ENCODE results near the gene M6PR.

The M6PR gene

DNA sequence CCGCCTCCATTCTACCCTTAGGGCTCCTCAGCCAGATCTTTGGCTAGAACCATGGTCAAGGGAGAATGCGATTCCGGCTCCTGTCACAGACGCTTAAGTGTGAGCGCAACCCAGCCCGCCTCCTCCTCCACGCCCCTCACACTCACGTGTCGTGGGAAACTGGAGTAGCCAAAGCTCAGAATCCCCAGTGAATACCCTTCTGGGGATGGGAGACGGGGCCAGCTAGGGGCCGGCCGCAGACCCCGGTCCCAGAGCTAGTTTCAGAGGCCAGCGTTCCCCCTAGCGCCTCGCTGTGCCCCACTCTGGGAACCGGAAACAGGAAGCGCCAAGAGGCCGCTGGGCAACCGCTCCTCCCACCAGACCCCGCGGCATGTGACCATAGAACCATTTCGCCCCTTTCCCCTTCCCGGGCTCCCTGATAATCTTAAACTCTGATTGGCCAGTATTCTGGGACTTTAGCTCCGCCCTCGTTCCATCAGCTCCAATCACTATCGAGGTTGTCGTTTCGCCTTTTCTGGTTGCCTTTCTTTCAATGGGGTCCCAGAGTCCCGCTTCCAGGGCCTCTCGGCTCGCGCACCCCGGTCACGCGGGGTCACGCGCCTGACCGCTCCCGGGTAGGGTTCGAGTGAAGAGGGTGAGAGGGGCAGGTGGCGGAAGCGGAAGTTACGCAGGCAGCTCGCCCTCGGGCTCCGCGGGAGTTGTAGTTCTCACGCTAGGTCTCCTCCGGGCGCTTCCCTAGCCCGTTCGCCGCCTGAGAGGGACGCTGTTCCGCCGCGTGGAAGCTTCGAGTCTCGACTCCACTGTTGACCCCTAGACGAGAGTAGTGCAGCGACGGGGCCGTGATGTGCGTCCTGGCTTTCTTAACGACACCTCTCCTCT, at the start of gene M6PR:
TSS of gene M6PR (minus strand) at position 304 of the 879 bp plus-strand sequence. CDS start 3,241 bp downstream, outside the sequence.
- DNase-seq: peak; percentile 89

DNA sequence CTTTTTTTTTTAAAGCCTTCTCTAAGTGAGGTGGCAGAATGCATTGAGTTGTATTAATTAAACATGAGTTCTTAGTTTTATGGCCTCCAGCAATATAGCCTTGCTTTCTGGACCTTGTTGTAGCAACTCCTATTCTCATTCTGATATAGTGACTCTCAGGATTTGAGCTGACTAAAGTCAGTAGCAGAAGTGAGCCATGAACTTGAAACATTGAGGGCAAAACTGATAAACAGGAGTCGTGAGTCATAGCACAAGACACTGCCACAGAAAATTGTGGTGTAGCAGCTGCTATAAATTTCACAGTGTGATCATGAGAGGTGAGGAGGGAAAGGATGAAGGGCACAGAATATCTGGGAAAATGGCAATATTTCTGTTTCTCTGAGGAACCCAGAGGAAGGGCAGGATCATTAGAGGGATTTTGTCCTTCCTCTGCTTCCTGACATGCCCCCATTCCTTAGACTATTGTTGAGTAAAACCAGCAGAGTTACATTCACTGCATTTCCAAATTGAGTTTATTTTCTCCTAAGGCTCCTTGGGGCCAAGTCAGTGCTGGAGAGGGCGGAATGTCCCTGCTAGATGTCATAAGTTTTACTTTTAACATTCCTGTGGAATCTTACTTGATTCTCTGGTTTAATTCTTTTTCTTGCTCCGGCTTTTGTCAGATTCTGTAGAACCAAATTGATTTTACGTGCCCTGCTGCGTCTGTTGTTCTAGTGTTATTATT, 47.4 kb upstream of the M6PR start:
- no peak for DNase-seq

DNA sequence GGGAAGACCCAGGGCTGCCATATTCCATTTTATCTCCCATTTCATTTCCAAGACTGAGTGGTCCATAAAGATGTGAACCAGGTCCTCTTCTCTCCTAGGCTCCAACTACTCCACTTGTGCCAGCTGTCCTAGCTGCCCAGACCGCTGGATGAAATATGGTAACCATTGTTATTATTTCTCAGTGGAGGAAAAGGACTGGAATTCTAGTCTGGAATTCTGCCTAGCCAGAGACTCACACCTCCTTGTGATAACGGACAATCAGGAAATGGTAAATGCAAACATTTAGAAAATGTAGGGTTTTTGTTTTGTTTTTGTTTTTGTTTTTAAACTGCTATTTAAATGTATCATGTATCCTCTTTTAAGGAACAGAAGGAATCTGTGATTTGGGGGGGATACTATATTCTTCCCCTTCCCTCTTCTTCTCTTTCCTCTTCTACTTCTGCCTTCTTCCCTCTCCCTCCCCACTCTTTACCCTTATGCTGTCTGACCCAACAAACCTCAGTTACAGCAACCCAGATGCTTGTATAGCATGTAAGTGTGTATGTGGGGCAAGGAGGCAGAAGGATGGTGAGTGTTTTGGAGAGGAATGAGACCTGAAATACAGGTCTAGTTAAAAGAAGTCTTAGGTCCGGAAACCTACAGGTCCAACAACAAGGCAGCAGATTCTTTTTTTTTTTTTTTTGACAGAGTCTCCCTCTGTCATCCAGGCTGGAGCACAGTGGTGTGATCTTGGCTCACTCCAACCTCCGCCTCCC, 45.8 kb upstream of the M6PR start:
- no peak for DNase-seq

DNA sequence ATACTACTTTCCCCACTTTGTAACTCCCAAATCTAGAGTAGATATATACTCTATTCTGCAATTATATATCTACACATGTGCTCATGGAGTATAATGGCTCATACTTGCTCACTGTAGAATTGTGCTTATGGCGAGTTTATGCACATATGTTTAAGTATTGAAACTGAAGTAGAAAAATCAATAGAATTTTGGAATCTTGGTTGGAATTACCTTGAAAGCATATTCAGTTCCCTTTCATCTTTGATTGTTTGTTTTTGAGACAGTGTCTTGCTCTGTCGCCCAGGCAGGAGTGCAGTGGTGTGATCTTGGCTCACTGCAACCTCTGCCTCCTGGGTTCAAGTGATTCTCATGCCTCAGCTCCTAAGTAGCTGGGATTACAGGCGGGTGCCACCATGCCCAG, 44.4 kb upstream of the M6PR start:
- DNase-seq: no peak

DNA sequence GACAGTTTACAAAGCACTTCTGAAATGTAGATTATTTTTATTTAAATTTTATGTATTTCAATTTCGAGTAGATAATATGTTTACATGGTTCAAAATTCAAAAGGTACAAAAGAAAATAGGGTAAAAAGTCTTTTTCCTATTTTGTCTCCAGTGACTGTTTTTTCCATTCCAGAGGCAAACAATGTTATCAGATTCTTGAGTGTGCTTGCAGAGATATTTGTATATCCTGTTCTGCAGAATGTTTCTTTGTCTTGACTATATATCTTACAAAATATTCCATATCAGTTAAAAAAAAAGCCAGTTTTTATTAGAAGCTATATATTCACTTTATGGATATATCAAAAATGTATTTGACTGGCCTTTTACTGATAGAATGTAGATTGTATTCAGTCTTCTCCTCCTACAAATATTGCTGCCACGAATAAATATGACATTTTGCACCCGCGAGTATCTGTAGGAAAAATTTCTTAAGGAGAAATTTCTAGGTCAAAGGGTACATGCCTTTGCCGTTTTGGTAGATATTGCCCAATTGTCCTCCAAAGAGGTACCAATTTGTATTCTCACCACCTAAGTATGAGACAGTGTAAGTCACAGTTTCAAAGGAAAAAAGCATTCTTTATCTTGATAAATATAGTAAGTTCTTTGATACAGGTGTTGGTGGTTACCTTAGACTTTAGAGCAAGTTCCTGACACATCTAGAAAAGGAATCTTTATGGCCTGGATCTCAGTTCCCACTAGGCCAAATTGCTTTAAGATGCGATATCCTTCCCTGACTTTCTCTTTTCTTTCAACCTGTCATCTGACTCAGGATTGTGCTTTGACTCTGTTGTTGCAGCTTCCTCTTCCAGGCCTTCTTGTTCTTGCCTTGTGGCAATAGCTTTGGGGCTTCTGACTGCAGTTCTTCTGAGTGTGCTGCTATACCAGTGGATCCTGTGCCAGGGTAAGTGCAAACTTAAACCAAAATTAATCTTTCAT, 42.2 kb upstream of the M6PR start:
- DNase-seq: no peak

DNA sequence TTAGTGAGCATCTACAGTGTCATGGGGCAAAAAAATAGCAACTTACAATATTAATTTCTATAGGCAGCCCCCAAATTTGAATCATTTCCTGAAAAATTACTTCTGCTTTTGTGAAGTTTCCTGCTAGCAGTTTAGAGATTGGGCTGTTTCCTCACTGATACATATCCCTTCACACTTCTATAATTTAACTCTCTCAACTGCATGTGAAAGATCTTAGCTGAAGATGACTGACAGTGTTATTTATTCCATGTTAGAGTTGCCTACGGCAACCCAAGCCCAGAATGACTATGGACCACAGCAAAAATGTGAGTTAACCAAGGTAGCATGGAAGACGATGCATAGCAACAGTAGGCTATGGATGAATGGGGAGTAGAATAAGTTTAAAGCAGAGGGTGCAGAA, 40.0 kb upstream of the M6PR start, which contains the start of gene KLRG1:
TSS of gene KLRG1 (plus strand) at position 134 of the 400 bp plus-strand sequence. CDS start at position 224, 90 bp downstream.
- no peak for DNase-seq

DNA sequence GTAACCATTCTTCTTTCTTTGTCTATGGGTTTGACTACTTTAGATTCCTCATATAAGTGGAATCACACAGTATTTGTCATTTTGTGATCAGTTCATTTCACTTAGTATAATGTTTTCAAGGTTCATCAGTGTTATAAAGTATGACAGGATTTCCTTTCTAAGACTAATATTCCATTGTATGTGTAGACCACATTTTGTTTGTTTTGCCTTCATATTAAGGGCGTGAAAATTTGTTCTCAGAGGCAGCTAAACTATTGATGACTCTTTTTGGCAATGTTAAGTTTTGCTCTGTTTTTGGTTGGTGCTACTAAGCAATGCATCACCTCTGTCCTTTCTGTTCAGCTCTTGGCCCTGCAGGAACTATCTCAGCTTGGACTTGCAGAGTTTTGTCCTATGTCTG, 38.2 kb upstream of the M6PR start:
- no peak for DNase-seq

DNA sequence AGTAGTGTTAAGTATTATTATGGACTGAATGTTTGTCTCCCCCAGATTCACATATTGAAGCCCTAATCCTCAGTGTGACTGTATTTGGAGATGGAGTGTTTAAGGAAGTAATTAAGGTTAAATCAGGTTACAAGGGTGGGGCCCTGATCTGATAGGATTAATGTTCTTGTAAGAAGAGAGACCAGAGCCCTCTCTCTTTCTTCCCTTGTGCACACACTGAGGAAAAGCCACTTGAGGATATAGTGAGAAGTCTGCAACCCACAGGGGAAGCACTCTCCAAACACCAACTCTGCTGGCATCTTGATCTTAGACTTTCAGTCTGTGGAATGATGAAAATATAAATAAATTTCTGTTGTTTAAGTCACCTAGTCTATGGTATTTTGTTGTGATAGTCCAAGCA, 37.7 kb upstream of the M6PR start:
- no peak for DNase-seq

DNA sequence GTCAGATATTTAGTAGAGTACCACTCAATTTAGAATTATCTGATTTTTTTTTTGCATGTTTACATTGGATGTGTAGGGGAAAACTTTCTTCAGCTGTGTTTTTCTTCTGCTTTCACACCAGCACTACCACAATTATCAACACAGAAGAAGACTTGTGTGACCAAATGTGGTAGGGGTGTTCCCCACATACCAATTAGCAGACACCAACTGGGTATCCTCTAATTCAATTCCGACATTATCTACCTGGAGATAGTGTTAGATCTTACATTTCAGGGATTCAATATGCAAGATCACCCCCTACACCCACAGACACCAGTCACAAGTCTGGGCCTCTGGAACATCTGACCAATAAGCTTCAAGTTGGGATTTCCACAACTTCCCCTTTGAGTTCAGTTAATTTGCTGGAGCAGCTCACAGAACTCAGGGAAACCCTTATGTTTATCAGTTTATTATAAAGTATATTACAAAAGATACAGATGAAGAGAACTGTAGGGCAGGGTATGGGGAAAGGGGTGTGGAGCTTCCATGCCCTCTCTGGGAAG, 35.8 kb upstream of the M6PR start:
- DNase-seq: no peak

DNA sequence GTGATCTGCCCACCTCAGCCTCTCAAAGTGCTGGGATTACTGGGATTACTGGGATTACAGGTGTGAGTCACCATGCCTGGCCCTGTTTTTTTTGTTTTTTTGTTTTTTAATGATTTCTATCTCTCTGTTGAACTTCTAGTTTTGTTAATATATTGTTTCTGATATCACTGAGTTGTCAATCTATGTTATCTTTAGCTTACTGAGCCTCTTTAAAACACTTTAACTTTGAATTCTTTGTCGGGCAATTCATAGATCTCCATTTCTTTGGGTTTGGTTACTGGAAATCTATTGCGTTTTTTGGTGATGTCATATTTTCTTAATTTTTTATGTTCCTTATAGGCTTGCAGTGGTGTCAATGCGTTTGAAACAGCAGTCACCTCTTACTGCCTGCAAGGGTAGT, 30.7 kb upstream of the M6PR start:
- DNase-seq: no peak

DNA sequence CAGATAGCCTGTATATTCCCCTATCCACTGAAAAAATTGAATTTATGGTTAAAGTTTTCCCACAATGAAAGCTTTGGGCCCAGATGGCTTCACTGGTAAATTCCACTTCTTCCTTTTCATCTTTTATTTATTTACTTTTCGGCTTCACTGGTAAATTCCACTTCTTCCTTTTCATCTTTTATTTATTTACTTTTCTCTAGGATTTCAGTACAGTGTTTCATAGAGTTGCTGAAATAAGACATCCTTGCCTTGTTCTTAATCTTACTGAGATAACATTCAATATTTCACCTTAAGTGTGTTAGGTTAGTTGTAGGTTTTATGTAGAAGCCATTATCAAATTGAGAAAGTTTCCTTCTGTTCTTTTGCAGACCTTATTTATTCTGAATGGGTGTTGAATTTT, 21.0 kb upstream of the M6PR start:
- DNase-seq: no peak

DNA sequence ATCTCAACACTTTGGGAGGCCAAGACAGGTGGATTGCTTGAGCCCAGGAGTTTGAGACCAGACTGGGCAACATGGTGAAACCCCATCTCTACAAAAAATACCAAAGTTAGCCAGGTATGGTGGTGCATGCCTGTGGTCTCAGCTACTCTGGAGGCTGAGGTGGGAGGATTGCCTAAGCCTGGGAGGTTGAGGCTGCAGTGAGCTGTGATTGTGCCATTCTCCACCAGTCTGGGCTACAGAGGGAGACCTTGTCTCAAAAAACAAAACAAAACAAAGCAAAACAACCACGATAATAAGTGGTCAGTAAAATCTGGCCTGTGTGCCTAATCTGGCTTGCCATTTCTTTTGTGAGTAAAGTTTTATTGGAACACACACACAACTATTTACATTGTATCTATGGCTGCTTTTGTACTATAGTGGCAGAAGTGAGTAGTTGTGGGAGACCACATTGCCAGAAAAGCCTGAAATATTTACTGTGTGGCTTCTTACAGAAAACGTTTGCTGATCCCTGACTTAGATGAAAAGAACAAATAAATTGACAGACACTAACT, 20.5 kb upstream of the M6PR start:
- DNase-seq: no peak

DNA sequence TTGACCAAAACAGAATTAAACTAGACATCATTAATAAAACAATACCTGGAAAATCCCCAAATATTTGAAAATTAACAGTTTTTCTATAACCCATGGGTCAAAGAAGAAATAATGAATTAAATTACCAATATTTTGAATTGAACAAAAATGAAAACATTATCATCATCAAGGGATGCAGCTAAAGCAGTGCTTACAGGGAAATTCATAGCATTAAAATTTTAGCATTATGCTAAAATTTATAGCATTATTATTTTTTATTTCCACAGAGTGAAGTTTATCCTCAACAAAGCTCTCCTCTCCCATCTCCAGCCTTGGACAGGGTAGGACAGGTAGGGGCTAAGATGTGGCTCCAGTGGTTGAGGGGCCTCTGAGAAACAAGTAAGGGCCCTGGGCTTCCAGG, 19.3 kb upstream of the M6PR start:
- no peak for DNase-seq

DNA sequence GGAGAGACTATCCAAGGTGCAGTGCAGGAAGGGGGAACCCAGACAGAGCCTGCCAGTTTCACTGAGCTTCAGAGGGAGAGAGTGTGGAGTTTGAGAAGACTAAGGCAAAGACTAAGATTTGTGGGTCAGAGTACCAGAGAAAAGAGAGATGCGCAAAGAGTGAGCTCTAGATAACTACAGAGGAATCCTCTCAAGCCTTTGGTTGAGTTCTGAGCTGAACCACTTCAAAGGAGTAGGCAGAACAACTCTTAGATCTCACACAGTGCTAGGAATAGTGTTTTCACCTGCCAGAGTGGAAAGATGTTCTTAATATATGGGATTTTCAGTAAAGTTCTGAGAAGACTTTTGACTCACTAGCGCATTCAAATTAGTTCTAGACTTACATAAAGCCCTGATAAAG, 10.7 kb upstream of the M6PR start:
- no peak for DNase-seq

DNA sequence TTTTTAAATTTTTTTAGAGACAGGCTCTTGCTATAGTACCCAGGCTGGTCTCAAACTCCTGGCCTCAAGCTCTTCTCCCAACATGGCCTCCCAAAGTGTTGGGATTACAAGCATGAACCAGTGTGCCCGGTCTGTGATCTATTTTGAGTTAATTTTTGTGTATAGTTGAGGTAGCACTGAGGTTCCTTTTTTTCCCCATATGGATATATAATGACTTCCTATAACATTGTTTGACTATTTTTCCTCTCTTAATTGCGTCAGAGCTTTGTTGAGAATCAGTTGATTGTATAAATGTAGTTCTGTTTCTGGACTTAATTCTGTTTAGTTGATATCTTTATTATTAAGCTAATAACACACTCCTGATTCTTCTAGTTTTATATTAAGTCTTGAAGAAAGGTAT, 8.6 kb upstream of the M6PR start:
- no peak for DNase-seq

DNA sequence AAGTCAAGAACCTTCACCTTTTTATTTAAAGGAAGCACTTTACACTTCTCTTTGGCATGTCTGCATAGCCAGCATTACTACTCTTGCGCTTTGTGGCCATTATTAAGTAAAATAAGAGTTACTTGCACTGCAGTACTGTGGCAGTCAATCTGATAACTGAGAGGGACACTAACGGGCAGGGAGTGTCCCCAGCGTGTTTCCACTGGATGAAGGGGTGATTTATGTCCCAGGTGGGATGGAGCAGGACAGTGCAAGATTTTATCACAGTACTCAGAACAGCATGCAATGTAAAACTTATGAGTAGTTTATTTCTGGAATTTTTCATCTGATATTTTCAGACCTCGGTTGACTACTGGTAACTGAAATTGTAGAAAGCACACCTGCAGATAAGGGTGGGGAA, 8.1 kb upstream of the M6PR start:
- DNase-seq: no peak

DNA sequence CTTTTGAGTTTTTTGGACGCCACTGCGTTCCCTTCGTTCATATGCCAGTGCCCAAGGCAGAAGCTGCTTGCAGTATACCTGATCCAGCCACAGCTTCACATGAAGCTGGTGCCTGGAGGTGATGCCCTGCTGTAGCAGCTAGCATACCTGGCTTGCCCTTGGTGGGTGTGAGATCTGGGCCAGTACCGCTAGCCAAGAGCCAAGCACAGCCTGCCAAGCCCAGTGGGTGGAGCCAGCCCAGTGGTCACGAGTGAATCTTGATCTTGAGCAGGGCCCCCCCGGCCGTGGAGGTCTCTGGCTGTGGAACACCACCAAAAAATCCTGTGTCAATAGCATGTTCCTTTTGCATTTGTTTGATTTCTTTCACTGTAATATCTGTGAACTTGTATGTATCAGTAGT, 7.3 kb upstream of the M6PR start:
- DNase-seq: no peak

DNA sequence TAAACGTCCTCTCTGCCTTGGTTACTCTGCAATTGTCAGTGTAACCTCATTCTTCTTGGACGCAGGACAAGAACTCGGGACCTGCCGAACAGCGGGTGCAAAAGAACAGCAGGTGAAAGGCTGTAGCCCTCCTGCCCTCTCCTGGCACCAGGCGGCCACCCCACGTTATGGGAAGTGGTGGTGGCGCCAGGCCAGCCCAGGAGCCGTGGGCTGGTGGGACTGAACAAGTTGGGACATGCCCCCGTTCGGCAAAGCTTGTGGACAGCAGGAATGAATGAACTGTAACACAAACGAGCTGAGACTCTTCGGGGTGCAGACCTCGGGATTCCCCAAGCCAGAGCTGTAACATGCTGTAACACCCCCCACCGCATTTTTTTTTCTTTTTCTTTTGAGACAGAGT, 6.6 kb upstream of the M6PR start:
- DNase-seq: no peak

DNA sequence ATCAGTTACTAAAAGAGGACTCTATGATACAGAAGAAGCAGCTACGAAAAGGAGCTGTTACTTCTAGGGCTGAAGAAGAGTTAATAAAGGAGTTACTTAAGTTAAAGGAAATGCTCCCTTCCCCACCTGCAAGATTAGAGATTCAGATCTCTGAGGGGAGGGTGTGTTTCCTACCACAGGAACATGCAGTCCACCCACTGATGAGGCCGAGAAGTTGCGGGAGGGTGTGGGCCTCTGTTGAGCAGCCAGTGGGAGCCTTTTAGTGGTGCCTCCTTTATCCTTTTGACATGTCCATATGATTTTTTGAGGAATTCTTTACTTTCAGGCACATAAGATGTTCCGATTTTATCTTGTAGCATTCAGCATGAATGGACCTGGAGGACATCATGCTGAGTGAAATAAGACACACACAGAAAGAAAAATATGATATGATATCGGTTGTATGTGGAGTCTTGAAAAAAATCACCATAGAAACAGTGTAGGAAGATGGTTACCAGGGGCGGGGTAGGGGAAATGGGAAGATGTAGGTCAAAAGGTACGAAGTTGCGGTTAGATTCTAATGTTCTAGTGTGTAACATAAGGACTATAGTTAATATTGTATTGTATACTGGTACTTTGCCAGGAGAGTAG, 4.4 kb upstream of the M6PR start:
- DNase-seq: peak; percentile 60

DNA sequence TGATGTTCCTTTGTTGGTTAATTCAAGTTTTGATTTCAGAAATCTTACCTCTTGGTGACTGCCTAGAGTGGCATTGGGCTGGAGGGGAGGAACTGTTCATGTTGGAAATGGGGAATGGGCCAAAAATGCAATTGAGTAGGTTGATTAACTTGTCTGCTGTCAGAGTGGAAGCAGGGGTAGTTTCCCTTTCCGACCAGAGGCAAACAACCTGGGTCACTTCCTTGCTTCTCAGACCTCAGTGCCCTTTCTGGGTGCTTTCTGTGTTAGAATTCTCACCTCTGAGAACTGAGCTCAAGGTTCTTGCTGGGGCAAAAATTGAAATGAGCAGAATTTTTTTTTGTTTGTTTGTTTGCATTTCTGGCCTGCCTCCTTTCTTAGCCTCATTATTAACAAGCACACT, 2.3 kb upstream of the M6PR start:
- no peak for DNase-seq
